Stimulated activated CD4-positive, alpha-beta T cell treated with anti-CD3 and anti-CD28 coated beads, Interleukin-15, amount 100 ng/mL, for 1 hour (primary cell): ENCODE results near the gene BSND.

Experiments used
- DNase-seq, 2 donors: peaks; one replicate each; pipeline ENCODE4 v3.0.0-alpha.2; 2020; ENCODE audit warnings: low read depth in 1 of 2, low spot score in 1 of 2

Gene BSND

GRCh38 chr1:55060133-55060999, 61.6 kb downstream of the BSND start:
- DNase-seq: no peak

DNA sequence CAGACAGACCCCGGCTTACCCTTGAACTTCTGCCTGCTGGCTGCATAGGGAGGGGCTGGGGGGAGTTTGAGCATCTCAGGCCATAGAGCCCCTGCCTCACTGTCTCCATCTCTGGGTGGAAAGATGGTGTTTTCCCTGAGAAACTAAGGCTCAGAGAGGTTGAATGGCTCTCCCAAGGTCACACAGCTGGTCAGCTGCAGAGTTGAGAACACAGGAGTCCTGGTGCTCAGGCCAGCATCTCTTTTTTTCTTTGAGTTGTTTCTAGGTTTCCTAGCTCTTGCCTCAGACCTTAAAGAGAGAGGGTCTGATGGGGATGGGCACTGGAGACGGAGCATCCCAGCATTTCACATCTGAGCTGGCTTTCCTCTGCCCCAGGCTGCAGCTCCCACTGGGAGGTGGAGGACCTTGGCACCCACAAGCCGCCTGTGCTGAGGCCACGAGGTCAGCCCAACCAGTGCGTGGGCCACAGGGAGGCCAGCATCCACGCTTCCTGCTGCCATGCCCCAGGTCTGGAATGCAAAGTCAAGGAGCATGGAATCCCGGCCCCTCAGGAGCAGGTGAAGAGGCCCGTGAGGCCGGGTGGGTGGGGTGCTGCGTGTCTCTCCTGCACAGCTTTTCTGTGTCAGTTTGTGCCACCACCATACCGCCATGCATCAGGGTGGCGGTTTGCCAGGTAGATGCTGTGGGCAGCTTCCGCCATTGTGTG, 62.4 kb downstream of the BSND start:
- no peak for DNase-seq
